HG03575 (cell line): ENCODE results near the gene MLIP.

ENCODE experiments used
- ATAC-seq: cut with Tn5 transposase; IDR thresholded peaks from one replicate; pipeline ENCODE4 v1.9.1; 2021; ENCODE audit not compliant: unreplicated experiment, insufficient number of reproducible peaks, low FRiP score; ENCODE audit errors: extremely low read depth

The MLIP gene

GRCh38 chr6:54252916-54253315 is 141.7 kb downstream of the MLIP start:
- ATAC-seq, result no peak

GRCh38 chr6:54254886-54255285 is 143.6 kb downstream of the MLIP start:
- no peak for ATAC-seq

- ATAC-seq, result no peak
Measured at GRCh38 chr6:54255886-54256285, 144.6 kb downstream of the MLIP start.

GRCh38 chr6:54260025-54260424 is 148.8 kb downstream of the MLIP start:
- no peak for ATAC-seq

- no peak for ATAC-seq
Measured at GRCh38 chr6:54262499-54262898, 151.3 kb downstream of the MLIP start.

GRCh38 chr6:54262971-54263370 is 151.7 kb downstream of the MLIP start:
- no peak for ATAC-seq

GRCh38 chr6:54264581-54265272 is 153.5 kb downstream of the MLIP start:
- no peak for ATAC-seq

- ATAC-seq, result no peak
Measured at GRCh38 chr6:54266400-54266923, 155.2 kb downstream of the MLIP start.

GRCh38 chr6:54267798-54268197 is 156.6 kb downstream of the MLIP start:
- no peak for ATAC-seq

GRCh38 chr6:54273214-54273820 is 162.1 kb downstream of the MLIP start:
- no peak for ATAC-seq

GRCh38 chr6:54274383-54274782 is 163.1 kb downstream of the MLIP start:
- no peak for ATAC-seq

GRCh38 chr6:54282186-54282585 is 170.9 kb downstream of the MLIP start:
- no peak for ATAC-seq

- no peak for ATAC-seq
Measured at GRCh38 chr6:54284161-54284860, 173.1 kb downstream of the MLIP start.

GRCh38 chr6:54285595-54285994 is 174.4 kb downstream of the MLIP start:
- ATAC-seq, result no peak

- ATAC-seq, result no peak
Measured at GRCh38 chr6:54286141-54286540, 174.9 kb downstream of the MLIP start.

- ATAC-seq, result no peak
Measured at GRCh38 chr6:54288474-54288873, 177.2 kb downstream of the MLIP start.

GRCh38 chr6:54289426-54289825 is 178.2 kb downstream of the MLIP start:
- ATAC-seq, result no peak

- peak; percentile 79 for ATAC-seq
Measured at GRCh38 chr6:54291146-54291545, 179.9 kb downstream of the MLIP start.

GRCh38 chr6:54291738-54292137 is 180.5 kb downstream of the MLIP start:
- peak; percentile 62 for ATAC-seq

- no peak for ATAC-seq
Measured at GRCh38 chr6:54294965-54295532, 183.8 kb downstream of the MLIP start.
